ENCODE data around the gene GOPC.

The GOPC gene

DNA sequence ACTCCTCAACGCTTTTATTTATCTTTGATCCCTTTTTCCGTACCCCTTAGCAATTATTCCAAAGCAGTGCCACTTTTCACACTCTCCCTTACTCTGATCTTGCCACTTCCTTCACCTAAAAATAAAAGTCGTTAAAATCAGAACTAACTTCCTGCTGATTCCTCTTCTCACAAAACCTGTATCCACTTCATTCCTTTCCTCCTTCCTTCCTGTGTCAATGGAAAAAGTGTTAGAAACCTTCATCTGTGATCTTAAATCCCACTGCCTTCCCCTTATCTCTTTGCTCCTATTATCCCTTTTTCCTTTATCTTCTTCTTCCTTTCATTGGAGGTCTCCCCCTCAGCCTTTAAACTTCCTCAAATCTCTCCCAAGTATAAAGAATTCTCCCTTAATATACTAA, 49.2 kb downstream of the GOPC start:
- no peaks in the 10 kb centered on the region for H3K9me3 ChIP-seq (ENCODE audit: control insufficient read depth, low read length)
- no peak overlapping the region for H3K23ac ChIP-seq (ENCODE audit: low read length in 2 of 2)
- H3K14ac ChIP-seq (ENCODE audit: low read length in 2 of 2), result no peak overlapping the region
- H3K27ac ChIP-seq (ENCODE audit: low read length, poor library complexity, severe bottlenecking), result no peak overlapping the region
- no peak overlapping the region for H4K91ac ChIP-seq (ENCODE audit: low read length)
- H3K4ac ChIP-seq (ENCODE audit: low read depth in 1 of 2, low read length in 2 of 2), result no peak overlapping the region
- H3K4me3 ChIP-seq (ENCODE audit: insufficient read depth in 1 of 2, low read depth in 1 of 2, low read length in 2 of 2), result no peak overlapping the region
- peaks cover 0 to 3% of the 10 kb centered on the region in 2 experiments for H3K36me3 ChIP-seq (ENCODE audit: control insufficient read depth in 1 of 2, insufficient read depth in 2 of 2, low read depth in 1 of 2, low read length in 2 of 2)
- H2BK5ac ChIP-seq (ENCODE audit: low read depth, low read length, poor library complexity, severe bottlenecking), result no peak overlapping the region
- peaks cover 4% of the 10 kb centered on the region for H3K79me1 ChIP-seq (replicated peaks; ENCODE audit: low read length, poor library complexity, severe bottlenecking)
- no peak overlapping the region for H4K8ac ChIP-seq (ENCODE audit: low read length)
- H2BK12ac ChIP-seq (ENCODE audit: low read length in 2 of 2), result no peak overlapping the region
- no peak overlapping the region for H3K18ac ChIP-seq (ENCODE audit: low read depth in 1 of 2, low read length in 2 of 2)
- no peaks in the 10 kb centered on the region for H3K27me3 ChIP-seq (ENCODE audit: control insufficient read depth in 1 of 2, insufficient read depth in 1 of 2, low read length in 2 of 2)
- no peak for DNase-seq
- no peak overlapping the region for H3K4me2 ChIP-seq (ENCODE audit: low read length, poor library complexity, severe bottlenecking)
- H2BK15ac ChIP-seq (ENCODE audit: low read depth, poor library complexity, severe bottlenecking), result no peak overlapping the region
- peak overlapping the region; percentile 58 for H2AK5ac ChIP-seq (ENCODE audit: low read length, severe bottlenecking)
- 32% methylated on average over 3 of the region's 3 CpGs for WGBS
- H2BK120ac ChIP-seq (ENCODE audit: low read depth, low read length), result no peak overlapping the region
- H3K4me1 ChIP-seq (ENCODE audit: control insufficient read depth, insufficient read depth, low read depth, low read length), result peaks cover 12% of the 10 kb centered on the region
- H2AFZ ChIP-seq (ENCODE audit: low read depth, low read length), result no peak overlapping the region
- H3K9ac ChIP-seq (ENCODE audit: low read length), result no peak overlapping the region

DNA sequence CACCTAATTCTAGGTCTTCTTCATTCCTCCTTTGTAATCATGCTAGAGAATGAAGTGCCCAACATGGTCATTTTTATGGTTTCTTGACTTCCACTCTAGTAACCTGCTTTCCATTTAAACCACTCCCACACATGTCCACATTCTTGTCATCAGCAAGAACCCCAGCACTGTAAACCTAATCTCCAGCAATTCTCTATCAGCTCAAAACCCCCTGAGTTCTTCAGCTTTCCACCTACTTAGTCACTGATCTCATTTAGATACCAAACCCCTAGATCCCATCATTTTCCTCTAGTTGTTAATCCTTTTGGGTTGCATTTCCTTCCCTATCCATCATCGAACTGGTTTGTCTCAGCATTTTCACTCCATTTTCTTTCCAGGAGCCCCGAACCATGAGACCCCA, 49.7 kb downstream of the GOPC start:
- WGBS, result 61% methylated on average over 2 of the region's 2 CpGs

DNA sequence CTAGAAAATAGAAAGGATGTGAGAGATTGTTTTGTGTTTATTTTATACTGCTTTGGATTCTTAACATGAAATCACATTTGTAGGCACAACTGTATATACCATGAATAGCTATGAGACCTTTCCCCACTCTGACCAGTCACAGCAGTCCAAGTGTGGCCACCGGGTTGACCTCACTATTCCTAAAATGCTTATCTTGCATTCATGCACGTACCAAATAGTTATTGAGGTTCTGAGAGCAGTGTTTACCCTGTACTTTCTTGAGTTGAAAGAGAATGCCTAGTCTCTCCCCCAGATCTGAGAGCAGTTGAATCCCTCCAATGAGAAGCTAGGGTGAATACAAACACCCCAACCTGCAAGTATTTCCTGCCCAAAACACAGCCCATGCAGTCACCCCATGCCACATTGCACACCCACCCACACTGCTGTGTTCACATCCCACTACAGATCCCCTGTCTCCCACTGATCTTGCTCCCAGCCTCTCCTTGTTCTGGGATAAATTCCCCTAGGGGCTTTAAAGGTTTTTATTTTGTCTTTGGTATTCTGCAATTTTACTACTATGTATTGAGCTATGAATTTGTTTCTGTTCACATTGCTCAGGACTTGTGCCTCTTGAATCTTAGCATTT, 51.6 kb downstream of the GOPC start:
- Histone ChIP-seq H2AK5ac (ENCODE audit: low read length, severe bottlenecking) (peak overlapping the region; percentile 97), H3K79me1 (replicated peaks; ENCODE audit: low read length, poor library complexity, severe bottlenecking) (peaks cover 14% of the 10 kb centered on the region), H3K9me3 (ENCODE audit: control insufficient read depth, low read length) (no peaks in the 10 kb centered on the region), H3K9ac (ENCODE audit: low read length) (no peak overlapping the region), H3K36me3 (ENCODE audit: control insufficient read depth in 1 of 2, insufficient read depth in 2 of 2, low read depth in 1 of 2, low read length in 2 of 2) (peaks cover 4 to 19% of the 10 kb centered on the region in 2 experiments), H3K27me3 (ENCODE audit: control insufficient read depth in 1 of 2, insufficient read depth in 1 of 2, low read length in 2 of 2) (no peaks in the 10 kb centered on the region), H3K4me1 (ENCODE audit: control insufficient read depth, insufficient read depth, low read depth, low read length) (peaks cover 24% of the 10 kb centered on the region), H2BK12ac (ENCODE audit: low read length in 2 of 2) (peak overlapping the region in 1 of 2 experiments; percentile 15), H2BK120ac (ENCODE audit: low read depth, low read length) (no peak overlapping the region), H2BK5ac (ENCODE audit: low read depth, low read length, poor library complexity, severe bottlenecking) (no peak overlapping the region), H3K4ac (ENCODE audit: low read depth in 1 of 2, low read length in 2 of 2) (no peak overlapping the region), H3K27ac (ENCODE audit: low read length, poor library complexity, severe bottlenecking) (peak overlapping the region; percentile 43), H3K23ac (ENCODE audit: low read length in 2 of 2) (peak overlapping the region in 1 of 2 experiments; percentile 86), H3K4me2 (ENCODE audit: low read length, poor library complexity, severe bottlenecking) (no peak overlapping the region), H3K4me3 (ENCODE audit: insufficient read depth in 1 of 2, low read depth in 1 of 2, low read length in 2 of 2) (no peak overlapping the region), H4K8ac (ENCODE audit: low read length) (peak overlapping the region; percentile 56), H4K91ac (ENCODE audit: low read length) (peak overlapping the region; percentile 52), H3K18ac (ENCODE audit: low read depth in 1 of 2, low read length in 2 of 2) (peak overlapping the region; percentile 37 to 73), H3K14ac (ENCODE audit: low read length in 2 of 2) (peak overlapping the region in 1 of 2 experiments; percentile 41), H2AFZ (ENCODE audit: low read depth, low read length) (no peak overlapping the region), H2BK15ac (ENCODE audit: low read depth, poor library complexity, severe bottlenecking) (peak overlapping the region; percentile 45)
- 100% methylated on average over 1 of the region's 2 CpGs for WGBS
- no peak for DNase-seq

More for the DNA sequence above, 49.7 kb downstream of the GOPC start:
- Histone ChIP-seq H3K4me2 (ENCODE audit: low read length, poor library complexity, severe bottlenecking) (no peak overlapping the region), H3K14ac (ENCODE audit: low read length in 2 of 2) (no peak overlapping the region), H2BK15ac (ENCODE audit: low read depth, poor library complexity, severe bottlenecking) (no peak overlapping the region), H2AK5ac (ENCODE audit: low read length, severe bottlenecking) (peak overlapping the region; percentile 58), H3K9ac (ENCODE audit: low read length) (no peak overlapping the region), H2AFZ (ENCODE audit: low read depth, low read length) (no peak overlapping the region), H3K4ac (ENCODE audit: low read depth in 1 of 2, low read length in 2 of 2) (no peak overlapping the region), H2BK5ac (ENCODE audit: low read depth, low read length, poor library complexity, severe bottlenecking) (no peak overlapping the region), H2BK120ac (ENCODE audit: low read depth, low read length) (no peak overlapping the region), H3K79me1 (replicated peaks; ENCODE audit: low read length, poor library complexity, severe bottlenecking) (peaks cover 8% of the 10 kb centered on the region), H2BK12ac (ENCODE audit: low read length in 2 of 2) (no peak overlapping the region), H3K9me3 (ENCODE audit: control insufficient read depth, low read length) (no peaks in the 10 kb centered on the region), H3K4me3 (ENCODE audit: insufficient read depth in 1 of 2, low read depth in 1 of 2, low read length in 2 of 2) (no peak overlapping the region), H4K91ac (ENCODE audit: low read length) (no peak overlapping the region), H3K36me3 (ENCODE audit: control insufficient read depth in 1 of 2, insufficient read depth in 2 of 2, low read depth in 1 of 2, low read length in 2 of 2) (peaks cover 0 to 8% of the 10 kb centered on the region in 2 experiments), H3K18ac (ENCODE audit: low read depth in 1 of 2, low read length in 2 of 2) (no peak overlapping the region), H3K4me1 (ENCODE audit: control insufficient read depth, insufficient read depth, low read depth, low read length) (peaks cover 17% of the 10 kb centered on the region), H4K8ac (ENCODE audit: low read length) (no peak overlapping the region), H3K27ac (ENCODE audit: low read length, poor library complexity, severe bottlenecking) (no peak overlapping the region), H3K23ac (ENCODE audit: low read length in 2 of 2) (no peak overlapping the region), H3K27me3 (ENCODE audit: control insufficient read depth in 1 of 2, insufficient read depth in 1 of 2, low read length in 2 of 2) (no peaks in the 10 kb centered on the region)
- DNase-seq, result peak; percentile 46

DNA sequence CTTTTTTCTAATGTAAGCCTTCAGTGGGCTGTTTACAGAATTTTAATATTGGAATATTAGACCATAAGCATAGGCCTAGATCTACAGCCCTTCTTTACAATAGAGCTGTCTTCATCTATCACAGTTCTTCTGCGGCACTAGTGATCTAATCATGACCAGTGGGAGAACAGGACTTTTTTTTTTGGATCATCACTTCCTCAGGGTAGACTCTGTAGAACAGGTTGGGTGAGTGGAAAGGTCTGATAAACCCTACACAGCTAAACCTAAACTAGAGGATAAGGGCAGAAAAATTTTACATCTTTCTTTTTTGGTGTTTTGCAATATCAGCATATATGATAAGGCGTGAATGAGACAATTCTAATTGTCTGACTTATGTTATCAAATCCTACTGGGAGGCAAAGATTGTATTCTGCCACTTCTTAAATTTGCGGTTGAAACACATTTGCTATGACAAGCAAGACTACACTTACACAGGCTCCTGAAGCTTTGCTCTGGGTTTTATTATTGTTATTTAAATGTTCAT, 52.2 kb downstream of the GOPC start:
- no peak overlapping the region for H2BK5ac ChIP-seq (ENCODE audit: low read depth, low read length, poor library complexity, severe bottlenecking)
- H3K27me3 ChIP-seq (ENCODE audit: control insufficient read depth in 1 of 2, insufficient read depth in 1 of 2, low read length in 2 of 2), result no peaks in the 10 kb centered on the region
- peaks cover 9 to 19% of the 10 kb centered on the region in 2 experiments for H3K36me3 ChIP-seq (ENCODE audit: control insufficient read depth in 1 of 2, insufficient read depth in 2 of 2, low read depth in 1 of 2, low read length in 2 of 2)
- H2BK15ac ChIP-seq (ENCODE audit: low read depth, poor library complexity, severe bottlenecking), result no peak overlapping the region
- H2AK5ac ChIP-seq (ENCODE audit: low read length, severe bottlenecking), result no peak overlapping the region
- no peak overlapping the region for H3K23ac ChIP-seq (ENCODE audit: low read length in 2 of 2)
- H4K91ac ChIP-seq (ENCODE audit: low read length), result no peak overlapping the region
- H3K18ac ChIP-seq (ENCODE audit: low read depth in 1 of 2, low read length in 2 of 2), result no peak overlapping the region
- H3K27ac ChIP-seq (ENCODE audit: low read length, poor library complexity, severe bottlenecking), result peak overlapping the region; percentile 92
- WGBS, result 100% methylated on average over 2 of the region's 3 CpGs
- no peak overlapping the region for H2BK12ac ChIP-seq (ENCODE audit: low read length in 2 of 2)
- H2AFZ ChIP-seq (ENCODE audit: low read depth, low read length), result no peak overlapping the region
- H3K4me1 ChIP-seq (ENCODE audit: control insufficient read depth, insufficient read depth, low read depth, low read length), result peaks cover 25% of the 10 kb centered on the region
- H3K14ac ChIP-seq (ENCODE audit: low read length in 2 of 2), result no peak overlapping the region
- no peak for DNase-seq
- no peak overlapping the region for H3K4me3 ChIP-seq (ENCODE audit: insufficient read depth in 1 of 2, low read depth in 1 of 2, low read length in 2 of 2)
- H4K8ac ChIP-seq (ENCODE audit: low read length), result no peak overlapping the region
- H3K9me3 ChIP-seq (ENCODE audit: control insufficient read depth, low read length), result no peaks in the 10 kb centered on the region
- peaks cover 14% of the 10 kb centered on the region for H3K79me1 ChIP-seq (replicated peaks; ENCODE audit: low read length, poor library complexity, severe bottlenecking)
- no peak overlapping the region for H2BK120ac ChIP-seq (ENCODE audit: low read depth, low read length)
- no peak overlapping the region for H3K4me2 ChIP-seq (ENCODE audit: low read length, poor library complexity, severe bottlenecking)
- no peak overlapping the region for H3K9ac ChIP-seq (ENCODE audit: low read length)
- no peak overlapping the region for H3K4ac ChIP-seq (ENCODE audit: low read depth in 1 of 2, low read length in 2 of 2)

Measured in mesenchymal stem cell (in vitro differentiated cells and primary cell).